Endodermal cell (in vitro differentiated cells): ENCODE data around the gene PLEKHG4B. TPM values are rescaled to one million over a fixed set of nuclear protein-coding genes. Genes with fewer than 3 reads are reported as not detected.

ENCODE experiments used
- DNase-seq: peaks from one replicate; pipeline ENCODE4 v3.0.0-alpha.2; 2017
- H3K27ac ChIP-seq: 2 replicates; pipeline ENCODE4 v1.5.1; 2013; ENCODE audit warnings: mild to moderate bottlenecking, low read depth, low read length, moderate library complexity
- H3K27me3 ChIP-seq: 2 replicates; pipeline ENCODE4 v1.6.1; 2013; ENCODE audit warnings: mild to moderate bottlenecking, low read length, moderate library complexity; ENCODE audit not compliant: insufficient read depth, control insufficient read depth, poor library complexity, severe bottlenecking
- H3K36me3 ChIP-seq: 2 replicates; pipeline ENCODE4 v1.7.0; 2013; ENCODE audit warnings: mild to moderate bottlenecking, low read length, moderate library complexity; ENCODE audit not compliant: control insufficient read depth, insufficient read depth
- H3K4me1 ChIP-seq: one replicate; pipeline ENCODE4 v1.7.0; 2013; ENCODE audit warnings: low read length; ENCODE audit not compliant: control insufficient read depth, insufficient read depth
- H3K4me3 ChIP-seq: 2 replicates; pipeline ENCODE4 v1.5.1; 2013; ENCODE audit warnings: mild to moderate bottlenecking, low read length, moderate library complexity
- H3K9ac ChIP-seq: 2 replicates; pipeline ENCODE4 v1.6.1; 2013; ENCODE audit warnings: mild to moderate bottlenecking, low read length, moderate library complexity; ENCODE audit not compliant: poor library complexity, severe bottlenecking; ENCODE audit errors: extremely low read depth
- H3K9me3 ChIP-seq: 2 replicates; pipeline ENCODE4 v1.6.1; 2013; ENCODE audit warnings: mild to moderate bottlenecking, low read length, moderate library complexity; ENCODE audit not compliant: control insufficient read depth
- H3K27ac Mint-ChIP-seq: 2 replicates; pipeline ENCODE4 v1.8.0; 2020; ENCODE audit warnings: mixed read lengths
- H3K27me3 Mint-ChIP-seq: 2 replicates; pipeline ENCODE4 v1.8.0; 2021; ENCODE audit warnings: mild to moderate bottlenecking, mixed read lengths; ENCODE audit not compliant: insufficient read depth
- H3K36me3 Mint-ChIP-seq: 2 replicates; pipeline ENCODE4 v1.8.0; 2020; ENCODE audit warnings: low read depth, mixed read lengths
- H3K4me1 Mint-ChIP-seq: 2 replicates; pipeline ENCODE4 v1.8.0; 2020; ENCODE audit warnings: mixed read lengths
- H3K4me3 Mint-ChIP-seq: 2 replicates; pipeline ENCODE4 v1.8.0; 2020; ENCODE audit warnings: mild to moderate bottlenecking, moderate library complexity, mixed read lengths
- H3K9me3 Mint-ChIP-seq: 2 replicates; pipeline ENCODE4 v1.8.0; 2020; ENCODE audit warnings: mild to moderate bottlenecking, mixed read lengths
- CTCF ChIP-seq: fragments of 200-600 bp; sonication (generic); conservative IDR thresholded peaks from 2 replicates; pipeline ENCODE4 v1.5.0; 2021; ENCODE audit warnings: antibody characterized with exemption, mild to moderate bottlenecking
- WGBS, 2 experiments: methylation state at CpG; one replicate each; pipeline versions ENCODE4 v1.1.5 to v1.1.7; 2013; ENCODE audit warnings: missing lambda C conversion rate in 2 of 2, mixed read lengths in 1 of 2; ENCODE audit not compliant: insufficient coverage in 1 of 2, insufficient read length in 1 of 2; 5-methylcytosine and 5-hydroxymethylcytosine counted together
- total RNA-seq, 2 donors: library from RNA; stranded (reverse); fragmentation: NEBNext Ultra II Directional in 1 of 2; extraction: Animal tissue kit (Norgen Biotek cat#: 25700) in 1 of 2; gene quantifications; 2 replicates in 1 of 2; 3 replicates in 1 of 2; pipeline ENCODE4 v1.2.1, GENCODE V29; 2021

Gene PLEKHG4B
- total RNA-seq, 2 donors from 2014 or later = 16.3 to 22.8 TPM

DNA sequence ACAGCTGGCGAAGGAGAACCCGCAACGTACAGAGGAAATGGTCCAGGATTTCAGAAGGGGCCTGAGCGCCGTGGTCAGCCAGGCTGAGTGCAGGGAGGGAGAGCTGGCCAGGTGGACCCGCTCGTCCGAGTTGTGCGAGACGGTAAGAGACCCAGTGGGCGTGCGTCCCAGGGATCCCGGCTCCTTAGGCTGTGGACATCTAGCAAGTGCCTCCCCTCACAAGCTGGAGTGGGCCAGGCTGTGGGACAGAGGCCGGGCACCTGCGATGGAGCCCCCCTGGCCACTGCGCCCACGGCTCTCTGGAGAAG, 69.8 kb downstream of the PLEKHG4B start:
- no peaks in the 10 kb centered on the region for H3K9me3 ChIP-seq
- WGBS, 2 experiments = 95 to 98% methylated on average over 13 to 17 of the region's 17 CpGs
- H3K9me3 Mint-ChIP-seq = peaks cover 15% of the 10 kb centered on the region
- no peak for TF ChIP-seq CTCF
- no peak for DNase-seq
- H3K4me1 ChIP-seq = no peaks in the 10 kb centered on the region
- no peak overlapping the region for H3K4me3 Mint-ChIP-seq
- H3K9ac ChIP-seq = no peak overlapping the region
- H3K4me3 ChIP-seq = no peak overlapping the region
- H3K27me3 Mint-ChIP-seq = no peaks in the 10 kb centered on the region
- H3K36me3 ChIP-seq = no peaks in the 10 kb centered on the region
- peaks cover 26% of the 10 kb centered on the region for H3K36me3 Mint-ChIP-seq
- no peak overlapping the region for H3K27ac ChIP-seq
- no peaks in the 10 kb centered on the region for H3K27me3 ChIP-seq
- no peaks in the 10 kb centered on the region for H3K4me1 Mint-ChIP-seq
- H3K27ac Mint-ChIP-seq = no peak overlapping the region

GRCh38 chr5:162190-162564, 70.2 kb downstream of the PLEKHG4B start:
- H3K4me3 Mint-ChIP-seq = no peak overlapping the region
- H3K27me3 Mint-ChIP-seq = no peaks in the 10 kb centered on the region
- Histone ChIP-seq H3K27ac (no peak overlapping the region), H3K4me1 (no peaks in the 10 kb centered on the region), H3K9me3 (no peaks in the 10 kb centered on the region), H3K27me3 (no peaks in the 10 kb centered on the region), H3K36me3 (no peaks in the 10 kb centered on the region), H3K9ac (no peak overlapping the region), H3K4me3 (no peak overlapping the region)
- TF ChIP-seq CTCF = no peak
- H3K9me3 Mint-ChIP-seq = peaks cover 15% of the 10 kb centered on the region
- peaks cover 21% of the 10 kb centered on the region for H3K36me3 Mint-ChIP-seq
- H3K27ac Mint-ChIP-seq = no peak overlapping the region
- 87 to 94% methylated on average over 17 to 19 of the region's 19 CpGs for WGBS, 2 experiments
- no peak for DNase-seq
- H3K4me1 Mint-ChIP-seq = no peaks in the 10 kb centered on the region

- Histone ChIP-seq H3K27me3 (no peaks in the 10 kb centered on the region), H3K36me3 (no peaks in the 10 kb centered on the region), H3K4me3 (no peak overlapping the region), H3K9ac (no peak overlapping the region), H3K27ac (no peak overlapping the region), H3K4me1 (no peaks in the 10 kb centered on the region), H3K9me3 (no peaks in the 10 kb centered on the region)
- Mint-ChIP-seq H3K36me3 (peaks cover 19% of the 10 kb centered on the region), H3K27me3 (no peaks in the 10 kb centered on the region), H3K27ac (no peak overlapping the region), H3K9me3 (peaks cover 15% of the 10 kb centered on the region), H3K4me3 (no peak overlapping the region), H3K4me1 (no peaks in the 10 kb centered on the region)
- DNase-seq = no peak
- 89 to 96% methylated on average over 12 to 23 of the region's 23 CpGs for WGBS, 2 experiments
- no peak for TF ChIP-seq CTCF
These were observed 70.8 kb downstream of the PLEKHG4B start for GRCh38 chr5:162565-163337.
